GM12874 (cell line): ENCODE measurements around the gene NR2F2.

ENCODE experiments used
- TF ChIP-seq, protein P1 (sequence below): IDR thresholded peaks from 2 replicates; pipeline ENCODE4 v1.5.1; 2011; ENCODE audit warnings: low read depth, mild to moderate bottlenecking, control low read depth, low read length, moderate library complexity; ENCODE audit not compliant: insufficient read depth

Gene NR2F2

DNA sequence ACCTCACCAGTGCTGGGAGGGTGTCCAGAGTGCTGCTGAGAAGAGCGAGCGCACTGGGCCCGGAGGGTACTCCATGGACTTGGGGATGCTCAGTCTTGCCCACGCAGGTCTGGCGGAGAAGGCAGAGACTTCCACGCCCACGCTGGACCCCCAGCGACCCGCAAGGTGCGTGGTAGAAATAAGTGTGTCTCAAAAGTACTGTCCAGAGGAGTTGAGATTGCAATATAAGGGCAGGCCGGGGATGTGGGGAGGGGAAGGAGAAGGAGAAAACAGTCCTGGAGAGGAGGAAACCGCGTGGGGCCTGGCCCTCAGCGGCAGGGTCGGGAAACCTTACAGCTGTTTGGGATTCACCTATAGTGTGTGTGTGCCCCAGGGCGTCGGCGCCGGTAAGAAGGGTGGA lies 38.9 kb downstream of the NR2F2 start:
- TF ChIP-seq, protein P1, sequence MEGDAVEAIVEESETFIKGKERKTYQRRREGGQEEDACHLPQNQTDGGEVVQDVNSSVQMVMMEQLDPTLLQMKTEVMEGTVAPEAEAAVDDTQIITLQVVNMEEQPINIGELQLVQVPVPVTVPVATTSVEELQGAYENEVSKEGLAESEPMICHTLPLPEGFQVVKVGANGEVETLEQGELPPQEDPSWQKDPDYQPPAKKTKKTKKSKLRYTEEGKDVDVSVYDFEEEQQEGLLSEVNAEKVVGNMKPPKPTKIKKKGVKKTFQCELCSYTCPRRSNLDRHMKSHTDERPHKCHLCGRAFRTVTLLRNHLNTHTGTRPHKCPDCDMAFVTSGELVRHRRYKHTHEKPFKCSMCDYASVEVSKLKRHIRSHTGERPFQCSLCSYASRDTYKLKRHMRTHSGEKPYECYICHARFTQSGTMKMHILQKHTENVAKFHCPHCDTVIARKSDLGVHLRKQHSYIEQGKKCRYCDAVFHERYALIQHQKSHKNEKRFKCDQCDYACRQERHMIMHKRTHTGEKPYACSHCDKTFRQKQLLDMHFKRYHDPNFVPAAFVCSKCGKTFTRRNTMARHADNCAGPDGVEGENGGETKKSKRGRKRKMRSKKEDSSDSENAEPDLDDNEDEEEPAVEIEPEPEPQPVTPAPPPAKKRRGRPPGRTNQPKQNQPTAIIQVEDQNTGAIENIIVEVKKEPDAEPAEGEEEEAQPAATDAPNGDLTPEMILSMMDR: no peak

DNA sequence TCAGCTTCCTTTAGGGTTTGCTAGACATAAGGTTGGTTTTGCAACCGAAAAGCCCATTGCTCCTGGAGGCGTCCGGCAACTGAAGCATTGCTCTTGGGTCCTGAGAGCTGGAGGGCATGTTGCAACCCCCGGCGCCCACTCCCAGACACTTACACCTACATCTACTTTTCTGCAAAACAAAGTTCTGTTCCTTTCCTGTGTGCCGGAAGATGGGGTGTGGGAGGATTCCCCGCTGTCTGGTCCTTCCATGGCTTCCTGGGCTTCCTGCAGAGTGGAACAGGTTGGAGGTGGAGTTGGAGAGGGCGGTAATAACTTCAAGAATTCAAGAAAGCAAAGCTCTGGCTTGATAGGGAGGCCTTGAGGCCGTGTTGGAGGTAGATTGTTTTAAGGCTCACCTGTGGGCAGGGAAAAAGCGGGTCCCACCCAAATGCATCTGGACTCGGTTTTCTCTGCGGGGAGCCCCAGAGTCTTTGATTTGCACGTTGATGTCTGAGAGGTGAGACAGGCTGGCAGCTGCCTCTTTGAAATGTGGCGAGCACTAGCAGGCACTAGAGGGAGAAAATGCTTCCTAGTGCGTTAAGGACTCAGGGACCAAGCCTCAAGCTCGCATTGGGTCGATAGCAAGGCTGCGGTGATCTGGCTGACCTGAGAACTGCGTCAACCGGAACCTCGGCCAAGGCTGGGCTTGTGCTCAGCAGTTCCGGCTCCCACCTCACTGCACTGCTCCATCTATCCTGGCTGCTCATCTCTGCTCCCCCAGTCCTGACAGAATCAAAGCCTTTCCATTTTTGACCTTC lies 39.5 kb downstream of the NR2F2 start:
- TF ChIP-seq, protein P1: no peak

DNA sequence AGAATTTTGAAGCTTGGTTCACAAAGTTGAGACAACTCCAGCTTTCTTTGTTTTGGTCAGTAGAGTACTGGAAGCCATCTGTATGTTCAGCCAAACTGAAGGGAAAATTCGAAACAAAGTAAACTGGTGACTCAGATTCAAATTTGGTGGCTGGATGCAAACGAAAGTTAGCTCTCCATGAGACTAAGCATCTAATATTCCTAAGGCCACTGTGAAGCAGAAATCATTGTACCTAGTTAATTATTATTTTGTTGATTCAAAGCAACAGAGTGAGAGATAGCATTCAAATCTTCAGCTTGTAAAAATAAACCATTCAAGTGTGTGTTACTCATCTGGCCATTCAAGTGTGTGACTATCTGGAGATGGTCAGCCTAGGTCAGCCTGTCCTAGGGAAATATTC lies 42.1 kb downstream of the NR2F2 start:
- TF ChIP-seq, protein P1: no peak

DNA sequence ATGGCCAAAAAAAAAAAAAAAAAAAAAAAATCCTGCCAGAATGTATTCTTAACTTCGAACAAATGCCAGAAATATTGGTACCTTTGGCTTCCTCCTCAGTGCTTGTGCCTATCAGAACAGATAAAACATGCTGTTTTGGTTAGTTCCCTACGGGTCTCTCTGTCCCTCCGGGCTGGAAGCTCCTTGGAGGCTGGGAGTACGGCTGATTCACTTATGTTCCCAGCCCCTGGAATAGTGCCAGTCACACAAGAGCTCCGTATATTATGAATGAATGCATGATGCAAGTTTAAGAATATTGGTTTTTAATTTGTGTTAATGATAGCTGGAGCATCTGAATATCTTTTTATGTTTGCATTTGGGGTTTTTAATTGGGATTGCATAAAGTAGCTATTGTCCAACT lies 44.0 kb downstream of the NR2F2 start:
- TF ChIP-seq, protein P1: no peak

DNA sequence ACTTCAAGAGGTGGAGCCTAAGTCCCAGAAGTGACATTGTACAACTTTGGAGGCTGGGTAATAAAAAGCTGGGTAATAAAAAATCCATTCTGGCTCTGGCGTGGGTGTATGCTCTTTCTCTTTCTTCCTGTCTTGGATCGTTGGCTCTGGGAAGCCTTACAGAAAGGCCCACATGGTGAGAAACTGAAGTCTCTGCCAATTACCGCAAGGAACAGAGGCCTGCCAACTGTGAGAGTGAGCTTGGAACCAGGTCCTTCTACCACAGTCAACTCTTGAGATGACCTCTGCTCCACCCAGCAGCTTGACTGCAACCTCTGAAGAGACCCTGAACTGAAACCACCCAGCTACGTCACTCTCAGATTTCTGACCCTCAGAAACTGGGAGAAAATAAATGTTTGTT lies 51.0 kb downstream of the NR2F2 start:
- TF ChIP-seq, protein P1: no peak

DNA sequence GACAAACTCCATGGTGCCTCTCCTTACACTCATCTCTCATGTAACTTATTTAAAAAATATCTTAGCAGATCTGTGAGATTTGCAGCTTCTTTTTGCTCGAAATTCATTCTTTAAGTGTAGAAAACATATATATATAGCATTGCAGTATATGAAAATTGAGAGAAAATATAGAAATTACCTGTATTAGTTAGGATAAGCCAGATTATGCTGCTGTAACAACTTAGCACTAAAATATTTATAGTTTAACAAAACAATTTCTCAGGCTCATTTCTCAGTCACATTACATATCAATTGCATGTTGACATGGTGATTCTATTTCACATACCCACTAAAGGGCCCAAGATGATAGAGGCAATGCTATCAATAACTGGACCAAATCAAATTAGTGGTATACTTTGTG lies 54.7 kb downstream of the NR2F2 start:
- TF ChIP-seq, protein P1: no peak

DNA sequence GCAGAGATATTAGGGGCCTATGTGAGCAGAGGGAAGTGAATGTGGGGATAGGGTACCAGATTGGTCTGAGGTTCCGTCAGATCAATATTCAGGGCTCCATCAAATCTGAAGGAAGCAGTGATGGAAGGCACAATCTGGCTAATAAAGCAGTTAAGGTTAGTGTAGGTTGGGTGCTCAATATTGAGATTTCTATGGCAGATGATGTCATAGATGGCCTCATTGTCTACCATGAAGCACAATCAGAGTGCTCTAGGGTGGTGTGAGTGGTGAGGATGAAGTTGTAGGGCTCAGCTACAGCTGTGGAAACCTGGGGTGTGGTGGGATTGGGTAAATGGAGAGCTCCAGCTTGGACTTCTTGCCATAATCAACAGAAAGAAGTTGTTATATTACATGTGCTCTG lies 58.2 kb downstream of the NR2F2 start:
- TF ChIP-seq, protein P1: no peak
